Peyer's patch (tissue), 4 donors: Measurements from ENCODE around the gene UBD.

Source experiments
- CTCF ChIP-seq, 6 experiments: fragments of 450-650 bp in 4 of 6; fragments of 200-600 bp in 2 of 6; sonication (generic) in 1 of 6; IDR thresholded peaks; one replicate each; pipeline ENCODE4 v1.5.1; 2017 to 2019; ENCODE audit warnings: antibody characterized with exemption in 6 of 6, mild to moderate bottlenecking in 3 of 6, moderate library complexity in 1 of 6
- POLR2A ChIP-seq, 2 donors: fragments of 450-650 bp; IDR thresholded peaks; one replicate each; pipeline ENCODE4 v1.5.1; 2017; ENCODE audit warnings: antibody characterized with exemption in 2 of 2, mild to moderate bottlenecking in 2 of 2, moderate library complexity in 2 of 2

GRCh38 chr6:29576056-29576455 is 16.5 kb upstream of the UBD start:
- TF ChIP-seq CTCF (IDR thresholded peaks at IDR 0.05) (no peak), POLR2A (IDR thresholded peaks at IDR 0.05) (no peak)
